OCI-LY1 (cell line): ENCODE measurements around the gene AUP1.

Experiments used
- H2AFZ ChIP-seq: fragments of 200-600 bp; sonication (generic), shearing (Covaris generic); 2 replicates; pipeline ENCODE4 v1.6.0; 2014; ENCODE audit warnings: antibody characterized with exemption, mild to moderate bottlenecking, low read length
- H3F3A ChIP-seq: fragments of 200-600 bp; sonication (generic), shearing (Covaris generic); 2 replicates; pipeline ENCODE4 v1.6.0; 2014; ENCODE audit warnings: mild to moderate bottlenecking, antibody characterized with exemption, low read length, moderate library complexity; ENCODE audit not compliant: insufficient read depth
- H3K27ac ChIP-seq: fragments of 200-600 bp; sonication (generic); 2 replicates; pipeline ENCODE4 v1.5.1; 2014; ENCODE audit warnings: low read length, mixed run types, mild to moderate bottlenecking, low read depth; ENCODE audit not compliant: poor library complexity, severe bottlenecking
- H3K27me3 ChIP-seq: fragments of 200-600 bp; sonication (generic); 2 replicates; pipeline ENCODE4 v1.6.0; 2014; ENCODE audit warnings: antibody characterized with exemption, mild to moderate bottlenecking, low read length, moderate library complexity; ENCODE audit not compliant: insufficient read depth
- H3K36me3 ChIP-seq: fragments of 200-600 bp; sonication (generic); 2 replicates; pipeline ENCODE4 v1.6.1; 2014; ENCODE audit warnings: mild to moderate bottlenecking, antibody characterized with exemption, low read length, moderate library complexity, mixed read lengths; ENCODE audit not compliant: insufficient read depth
- H3K4me1 ChIP-seq: fragments of 200-600 bp; sonication (generic); 2 replicates; pipeline ENCODE4 v1.5.1; 2014; ENCODE audit warnings: mild to moderate bottlenecking, low read length, moderate library complexity; ENCODE audit not compliant: insufficient read depth, severe bottlenecking
- H3K4me2 ChIP-seq: fragments of 200-600 bp; sonication (generic), shearing (Covaris generic); 2 replicates; pipeline ENCODE4 v1.6.1; 2014; ENCODE audit warnings: low read length
- H3K4me3 ChIP-seq: fragments of 200-600 bp; sonication (generic); 2 replicates; pipeline ENCODE4 v1.5.1; 2014; ENCODE audit warnings: low read length, low read depth, mild to moderate bottlenecking, mixed read lengths; ENCODE audit not compliant: poor library complexity, severe bottlenecking
- H3K79me2 ChIP-seq: fragments of 200-600 bp; shearing (Covaris generic); 2 replicates; pipeline ENCODE4 v1.6.1; 2016; ENCODE audit warnings: mixed run types, low read length, mixed read lengths; ENCODE audit not compliant: insufficient read depth
- H3K9ac ChIP-seq: fragments of 200-600 bp; sonication (generic), shearing (Covaris generic); 2 replicates; pipeline ENCODE4 v1.6.1; 2014; ENCODE audit warnings: mild to moderate bottlenecking, low read length, mixed read lengths
- H3K9me2 ChIP-seq: fragments of 200-600 bp; sonication (generic), shearing (Covaris generic); 2 replicates; pipeline ENCODE4 v1.6.1; 2014; ENCODE audit warnings: low read depth, mild to moderate bottlenecking, low read length, mixed read lengths
- H3K9me3 ChIP-seq: fragments of 200-600 bp; shearing (Covaris generic); 2 replicates; pipeline ENCODE4 v1.6.1; 2014; ENCODE audit warnings: low read length, mixed read lengths
- H4K20me1 ChIP-seq: fragments of 200-600 bp; sonication (generic), shearing (Covaris generic); 2 replicates; pipeline ENCODE4 v1.6.0; 2016; ENCODE audit warnings: mild to moderate bottlenecking, low read length; ENCODE audit not compliant: insufficient read depth
- EZH2 ChIP-seq: fragments of 200-600 bp; sonication (generic), shearing (Covaris generic); IDR thresholded peaks from 2 replicates; pipeline ENCODE4 v1.8.0; 2017; ENCODE audit warnings: borderline replicate concordance, mixed run types, mild to moderate bottlenecking, antibody characterized with exemption, low read length, moderate library complexity, mixed read lengths
- TF ChIP-seq, protein P1 (sequence below): fragments of 200-600 bp; sonication (generic), shearing (Covaris generic); IDR thresholded peaks from 2 replicates; pipeline ENCODE4 v1.5.1; 2017; ENCODE audit warnings: mild to moderate bottlenecking, antibody characterized with exemption, low read length, moderate library complexity, mixed read lengths

Gene AUP1

DNA sequence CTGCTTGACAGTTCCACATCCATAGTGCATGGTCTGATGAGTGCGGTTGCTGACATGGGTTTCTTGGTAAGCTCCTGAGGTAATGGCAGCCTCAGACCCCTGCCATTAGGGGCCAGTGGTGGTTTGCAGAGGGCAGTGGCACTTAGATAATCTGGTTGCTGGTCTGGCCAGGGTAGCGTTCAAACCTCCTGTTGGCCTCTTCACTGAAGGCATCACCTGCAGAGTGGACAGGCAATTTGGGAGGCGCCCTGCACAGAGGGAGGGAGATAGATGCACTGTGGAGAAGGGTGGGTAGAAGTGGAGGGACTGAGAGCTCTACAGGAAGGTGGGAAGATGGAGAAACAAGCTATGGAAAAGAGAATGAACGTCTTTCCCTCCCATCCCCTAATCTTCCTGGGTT is 4.0 kb upstream of the AUP1 start:
- H3K4me1 ChIP-seq: peaks cover 20% of the 10 kb centered on the region
- no peak overlapping the region for H3K4me3 ChIP-seq
- no peaks in the 10 kb centered on the region for H3K9me2 ChIP-seq
- H4K20me1 ChIP-seq: no peaks in the 10 kb centered on the region
- peaks cover 27% of the 10 kb centered on the region for H3K36me3 ChIP-seq
- no peak overlapping the region for H2AFZ ChIP-seq
- H3K9me3 ChIP-seq: no peaks in the 10 kb centered on the region
- no peaks in the 10 kb centered on the region for H3K27me3 ChIP-seq
- H3K4me2 ChIP-seq: no peak overlapping the region
- peaks cover 8% of the 10 kb centered on the region for H3K79me2 ChIP-seq
- TF ChIP-seq EZH2: no peak
- TF ChIP-seq, protein P1, sequence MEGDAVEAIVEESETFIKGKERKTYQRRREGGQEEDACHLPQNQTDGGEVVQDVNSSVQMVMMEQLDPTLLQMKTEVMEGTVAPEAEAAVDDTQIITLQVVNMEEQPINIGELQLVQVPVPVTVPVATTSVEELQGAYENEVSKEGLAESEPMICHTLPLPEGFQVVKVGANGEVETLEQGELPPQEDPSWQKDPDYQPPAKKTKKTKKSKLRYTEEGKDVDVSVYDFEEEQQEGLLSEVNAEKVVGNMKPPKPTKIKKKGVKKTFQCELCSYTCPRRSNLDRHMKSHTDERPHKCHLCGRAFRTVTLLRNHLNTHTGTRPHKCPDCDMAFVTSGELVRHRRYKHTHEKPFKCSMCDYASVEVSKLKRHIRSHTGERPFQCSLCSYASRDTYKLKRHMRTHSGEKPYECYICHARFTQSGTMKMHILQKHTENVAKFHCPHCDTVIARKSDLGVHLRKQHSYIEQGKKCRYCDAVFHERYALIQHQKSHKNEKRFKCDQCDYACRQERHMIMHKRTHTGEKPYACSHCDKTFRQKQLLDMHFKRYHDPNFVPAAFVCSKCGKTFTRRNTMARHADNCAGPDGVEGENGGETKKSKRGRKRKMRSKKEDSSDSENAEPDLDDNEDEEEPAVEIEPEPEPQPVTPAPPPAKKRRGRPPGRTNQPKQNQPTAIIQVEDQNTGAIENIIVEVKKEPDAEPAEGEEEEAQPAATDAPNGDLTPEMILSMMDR: no peak
- no peaks in the 10 kb centered on the region for H3F3A ChIP-seq
- H3K9ac ChIP-seq: no peak overlapping the region
- no peak overlapping the region for H3K27ac ChIP-seq

- H3K9ac ChIP-seq: no peak overlapping the region
- peaks cover 10% of the 10 kb centered on the region for H3K79me2 ChIP-seq
- no peak overlapping the region for H3K4me3 ChIP-seq
- H3K9me3 ChIP-seq: no peaks in the 10 kb centered on the region
- no peaks in the 10 kb centered on the region for H3K27me3 ChIP-seq
- no peaks in the 10 kb centered on the region for H3K9me2 ChIP-seq
- no peaks in the 10 kb centered on the region for H3F3A ChIP-seq
- no peaks in the 10 kb centered on the region for H4K20me1 ChIP-seq
- H3K36me3 ChIP-seq: peaks cover 40% of the 10 kb centered on the region
- TF ChIP-seq EZH2: no peak
- TF ChIP-seq, protein P1: peak; percentile 52
- H3K4me2 ChIP-seq: no peak overlapping the region
- peaks cover 29% of the 10 kb centered on the region for H3K4me1 ChIP-seq
- no peak overlapping the region for H3K27ac ChIP-seq
- H2AFZ ChIP-seq: no peak overlapping the region
These were observed 2.7 kb upstream of the AUP1 start for GRCh38 chr2:74532222-74532621.

DNA sequence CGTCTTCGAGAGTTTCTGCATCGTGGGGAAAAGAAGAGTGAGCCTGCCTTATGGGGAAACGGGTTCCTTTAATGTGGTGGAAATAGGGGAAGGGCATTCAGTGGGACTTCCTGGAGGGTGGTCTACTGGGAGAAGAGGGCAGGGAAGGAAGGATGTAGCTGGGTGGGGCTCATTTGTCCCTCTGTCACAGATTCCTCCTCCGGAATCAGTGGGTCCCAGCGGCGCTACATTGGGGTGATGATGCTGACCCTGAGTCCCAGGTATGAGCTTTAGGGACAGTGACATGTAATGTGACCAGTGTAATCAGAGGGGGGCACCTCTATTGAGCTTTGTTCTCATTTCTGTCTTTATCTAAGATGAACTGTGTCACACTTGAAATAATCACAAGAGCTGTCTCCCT is 2.2 kb upstream of the AUP1 start:
- Histone ChIP-seq H3K27ac (no peak overlapping the region), H4K20me1 (no peaks in the 10 kb centered on the region), H3K27me3 (no peaks in the 10 kb centered on the region), H3K79me2 (peaks cover 10% of the 10 kb centered on the region), H3K9me2 (no peaks in the 10 kb centered on the region), H3K4me2 (peak overlapping the region; percentile 95; the same call in 1 of the 2 replicates), H2AFZ (no peak overlapping the region), H3K4me1 (peaks cover 29% of the 10 kb centered on the region), H3F3A (no peaks in the 10 kb centered on the region), H3K36me3 (peaks cover 45% of the 10 kb centered on the region), H3K4me3 (no peak overlapping the region), H3K9ac (no peak overlapping the region; the same call in 1 of the 2 replicates), H3K9me3 (no peaks in the 10 kb centered on the region)
- TF ChIP-seq EZH2: no peak
- TF ChIP-seq, protein P1: no peak
